GM19452 (cell line): ENCODE measurements around the gene MYOF.

Experiments used
- ATAC-seq: cut with Tn5 transposase; IDR thresholded peaks from one replicate; pipeline ENCODE4 v1.9.1; 2021; ENCODE audit not compliant: unreplicated experiment

Gene MYOF, protein sequence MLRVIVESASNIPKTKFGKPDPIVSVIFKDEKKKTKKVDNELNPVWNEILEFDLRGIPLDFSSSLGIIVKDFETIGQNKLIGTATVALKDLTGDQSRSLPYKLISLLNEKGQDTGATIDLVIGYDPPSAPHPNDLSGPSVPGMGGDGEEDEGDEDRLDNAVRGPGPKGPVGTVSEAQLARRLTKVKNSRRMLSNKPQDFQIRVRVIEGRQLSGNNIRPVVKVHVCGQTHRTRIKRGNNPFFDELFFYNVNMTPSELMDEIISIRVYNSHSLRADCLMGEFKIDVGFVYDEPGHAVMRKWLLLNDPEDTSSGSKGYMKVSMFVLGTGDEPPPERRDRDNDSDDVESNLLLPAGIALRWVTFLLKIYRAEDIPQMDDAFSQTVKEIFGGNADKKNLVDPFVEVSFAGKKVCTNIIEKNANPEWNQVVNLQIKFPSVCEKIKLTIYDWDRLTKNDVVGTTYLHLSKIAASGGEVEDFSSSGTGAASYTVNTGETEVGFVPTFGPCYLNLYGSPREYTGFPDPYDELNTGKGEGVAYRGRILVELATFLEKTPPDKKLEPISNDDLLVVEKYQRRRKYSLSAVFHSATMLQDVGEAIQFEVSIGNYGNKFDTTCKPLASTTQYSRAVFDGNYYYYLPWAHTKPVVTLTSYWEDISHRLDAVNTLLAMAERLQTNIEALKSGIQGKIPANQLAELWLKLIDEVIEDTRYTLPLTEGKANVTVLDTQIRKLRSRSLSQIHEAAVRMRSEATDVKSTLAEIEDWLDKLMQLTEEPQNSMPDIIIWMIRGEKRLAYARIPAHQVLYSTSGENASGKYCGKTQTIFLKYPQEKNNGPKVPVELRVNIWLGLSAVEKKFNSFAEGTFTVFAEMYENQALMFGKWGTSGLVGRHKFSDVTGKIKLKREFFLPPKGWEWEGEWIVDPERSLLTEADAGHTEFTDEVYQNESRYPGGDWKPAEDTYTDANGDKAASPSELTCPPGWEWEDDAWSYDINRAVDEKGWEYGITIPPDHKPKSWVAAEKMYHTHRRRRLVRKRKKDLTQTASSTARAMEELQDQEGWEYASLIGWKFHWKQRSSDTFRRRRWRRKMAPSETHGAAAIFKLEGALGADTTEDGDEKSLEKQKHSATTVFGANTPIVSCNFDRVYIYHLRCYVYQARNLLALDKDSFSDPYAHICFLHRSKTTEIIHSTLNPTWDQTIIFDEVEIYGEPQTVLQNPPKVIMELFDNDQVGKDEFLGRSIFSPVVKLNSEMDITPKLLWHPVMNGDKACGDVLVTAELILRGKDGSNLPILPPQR (N-terminal part only)

DNA sequence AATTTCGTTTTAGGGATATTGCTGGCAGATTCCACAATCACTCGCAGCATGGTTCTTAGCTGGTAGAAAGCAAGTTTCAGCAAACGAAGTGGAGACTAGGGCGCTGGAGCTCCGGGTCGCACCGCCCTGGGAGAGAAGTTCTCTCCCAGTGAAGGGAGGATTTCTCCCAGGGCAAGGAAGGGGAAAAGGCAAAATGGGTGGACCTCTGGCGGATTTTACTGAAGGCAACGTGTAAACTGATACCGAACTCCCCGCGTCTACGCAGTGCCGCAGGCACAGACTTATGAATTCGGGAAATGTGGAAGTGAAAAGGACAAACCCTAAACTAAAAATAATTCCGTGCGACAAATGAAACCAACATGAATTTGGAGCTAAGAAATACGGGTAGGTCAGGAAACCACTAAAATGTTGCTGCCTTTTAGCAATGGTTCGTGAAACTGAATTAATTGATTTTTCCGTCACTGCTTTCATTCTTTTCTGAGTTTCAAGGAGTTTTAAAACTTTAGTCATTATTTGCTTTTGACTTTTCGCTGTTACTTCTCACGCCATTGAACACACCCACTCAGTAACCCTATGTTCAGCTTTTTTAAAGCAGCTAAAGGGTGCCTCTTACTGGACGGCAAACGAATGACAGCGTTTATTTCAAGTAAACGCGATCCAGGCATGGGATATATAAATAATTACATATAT lies at the start of gene MYOF:
Gene MYOF (minus strand): TSS at position 190 of the 690 bp plus-strand sequence. CDS start 140 bp downstream, at position 50.
- ATAC-seq: peak; percentile 66

DNA sequence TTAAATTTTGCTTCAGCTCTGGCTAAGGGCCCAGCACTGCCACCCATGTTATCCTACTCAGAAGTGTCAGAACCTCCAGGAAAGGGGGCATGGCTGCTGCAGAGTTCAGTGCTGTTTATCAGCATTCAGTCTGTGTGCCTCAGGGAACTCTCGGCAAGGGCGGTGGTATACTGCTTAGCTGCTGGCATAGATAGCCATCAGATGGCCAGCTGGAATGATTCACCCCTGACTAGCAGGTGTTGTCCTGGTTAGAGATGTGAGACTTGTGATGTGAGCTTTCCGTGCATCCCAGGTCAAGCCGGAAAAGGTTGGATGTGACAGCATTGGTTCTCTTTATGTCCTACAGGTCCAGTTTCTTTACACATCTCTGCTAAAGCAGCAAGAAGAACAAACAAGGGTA lies 36.4 kb upstream of the MYOF start:
- ATAC-seq: no peak

GRCh38 chr10:93516006-93516380 lies 33.9 kb upstream of the MYOF start:
- no peak for ATAC-seq

GRCh38 chr10:93515071-93516005 lies 33.2 kb upstream of the MYOF start:
- ATAC-seq: no peak

- ATAC-seq: no peak
These were observed 32.4 kb upstream of the MYOF start for GRCh38 chr10:93514521-93514920.

DNA sequence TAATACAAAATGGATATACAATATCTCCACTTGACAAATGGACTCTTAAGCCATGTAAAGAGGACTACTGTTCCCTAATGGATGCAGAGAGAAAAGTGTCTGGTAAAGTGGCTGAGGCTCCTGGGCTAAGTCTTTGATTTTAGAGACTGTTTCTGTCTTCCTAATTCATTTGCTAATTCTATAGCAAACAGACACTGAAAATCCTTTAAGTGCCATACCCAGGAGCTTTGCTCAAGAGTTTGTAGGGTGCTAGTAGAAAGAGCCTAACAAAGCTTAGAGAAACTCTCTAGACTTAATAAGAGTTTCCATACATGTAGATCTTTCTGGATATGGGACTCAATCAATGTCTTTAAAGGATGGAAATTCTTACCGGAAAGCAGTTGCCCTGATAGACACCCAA lies 31.0 kb upstream of the MYOF start:
- ATAC-seq: no peak

DNA sequence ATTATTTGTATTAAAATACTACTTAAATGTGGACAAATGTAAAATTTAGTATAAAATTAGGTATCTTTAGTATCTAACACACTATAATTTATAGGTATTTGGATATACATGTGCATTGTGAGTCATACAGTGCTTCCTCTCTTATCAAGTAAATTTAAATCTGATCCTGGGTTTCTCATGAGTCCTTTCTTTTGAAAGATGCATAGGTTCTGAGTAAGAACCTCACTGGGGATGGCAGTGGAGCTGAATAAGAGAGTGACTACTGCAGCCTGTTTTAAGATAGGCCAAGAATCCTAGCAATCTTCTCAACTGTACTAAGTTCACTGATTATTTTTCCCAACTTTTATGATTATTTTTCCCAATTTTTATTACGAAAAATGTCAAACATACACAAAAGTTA lies 30.4 kb upstream of the MYOF start:
- ATAC-seq: no peak

DNA sequence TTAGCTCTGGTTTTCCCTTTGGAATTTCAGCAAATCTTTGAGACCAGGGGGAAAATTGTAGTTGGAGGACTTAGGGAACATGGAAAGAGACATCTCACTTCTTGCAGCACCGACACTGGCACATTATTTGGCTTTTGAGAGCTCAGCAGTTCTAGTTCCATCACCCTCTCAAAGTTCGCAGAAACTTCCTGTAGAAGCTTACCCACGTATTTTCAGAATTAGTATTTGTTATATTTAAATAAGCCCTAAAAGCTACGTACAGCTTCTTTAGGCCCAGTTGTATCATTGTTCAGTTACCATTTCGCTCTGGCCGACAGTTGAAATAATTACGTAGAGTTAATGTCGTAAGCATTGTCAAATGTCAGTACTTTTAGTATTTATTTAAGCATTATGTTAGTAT lies 27.7 kb upstream of the MYOF start:
- ATAC-seq: no peak

GRCh38 chr10:93505075-93505474 lies 22.9 kb upstream of the MYOF start:
- ATAC-seq: no peak

GRCh38 chr10:93503075-93503474 lies 20.9 kb upstream of the MYOF start:
- ATAC-seq: peak; percentile 62

GRCh38 chr10:93501650-93502049 lies 19.5 kb upstream of the MYOF start:
- ATAC-seq: no peak

DNA sequence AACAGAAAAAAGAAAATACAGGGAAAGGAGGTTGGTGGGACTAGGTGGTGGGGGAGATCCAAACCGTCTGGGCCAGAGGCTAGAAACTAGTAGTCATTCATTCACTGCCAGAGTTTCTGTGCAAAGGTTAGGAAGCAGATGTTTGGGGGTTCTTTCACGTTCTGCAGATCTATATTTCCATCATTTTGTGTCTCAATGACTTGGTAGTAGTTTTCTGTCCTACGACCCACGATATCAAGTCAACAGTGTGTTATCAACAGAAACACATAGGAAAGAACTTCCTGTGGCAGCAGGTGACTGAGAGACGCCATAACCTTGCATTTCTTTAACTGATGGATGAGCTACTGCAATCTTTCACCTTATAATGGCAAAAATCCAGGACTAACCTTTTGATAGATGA lies 16.0 kb upstream of the MYOF start:
- ATAC-seq: no peak

DNA sequence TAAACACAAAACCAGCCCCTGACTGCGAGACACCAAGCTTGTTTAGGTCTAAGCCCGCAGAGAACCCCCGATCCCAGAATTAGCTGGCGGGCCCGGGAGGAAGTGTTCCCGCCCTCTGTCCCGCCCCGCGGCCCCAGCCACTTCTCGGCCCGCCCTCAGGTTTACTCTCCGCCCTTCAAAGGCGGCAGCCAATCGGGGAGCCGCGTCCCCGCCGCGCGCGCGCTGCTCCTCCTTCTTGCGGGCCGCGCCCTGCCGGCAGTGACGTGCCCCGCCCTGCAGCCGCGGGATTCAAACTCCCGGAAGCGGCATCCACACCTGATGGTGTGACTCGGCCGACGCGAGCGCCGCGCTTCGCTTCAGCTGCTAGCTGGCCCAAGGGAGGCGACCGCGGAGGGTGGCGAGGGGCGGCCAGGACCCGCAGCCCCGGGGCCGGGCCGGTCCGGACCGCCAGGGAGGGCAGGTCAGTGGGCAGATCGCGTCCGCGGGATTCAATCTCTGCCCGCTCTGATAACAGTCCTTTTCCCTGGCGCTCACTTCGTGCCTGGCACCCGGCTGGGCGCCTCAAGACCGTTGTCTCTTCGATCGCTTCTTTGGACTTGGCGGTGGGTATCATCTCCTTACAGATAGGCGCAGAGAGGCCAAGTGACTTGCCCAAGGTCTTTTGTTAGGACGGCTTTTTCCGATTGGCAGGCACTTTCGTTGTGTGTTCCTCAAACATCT lies 14.3 kb upstream of the MYOF start, which contains the start of gene CEP55:
Gene CEP55 (plus strand): TSS at position 291 of the 720 bp plus-strand sequence. CDS start 3,440 bp downstream, outside the sequence.
- ATAC-seq: peak; percentile 99

- ATAC-seq: peak; percentile 17
These were observed 13.7 kb upstream of the MYOF start for GRCh38 chr10:93495654-93496321.

DNA sequence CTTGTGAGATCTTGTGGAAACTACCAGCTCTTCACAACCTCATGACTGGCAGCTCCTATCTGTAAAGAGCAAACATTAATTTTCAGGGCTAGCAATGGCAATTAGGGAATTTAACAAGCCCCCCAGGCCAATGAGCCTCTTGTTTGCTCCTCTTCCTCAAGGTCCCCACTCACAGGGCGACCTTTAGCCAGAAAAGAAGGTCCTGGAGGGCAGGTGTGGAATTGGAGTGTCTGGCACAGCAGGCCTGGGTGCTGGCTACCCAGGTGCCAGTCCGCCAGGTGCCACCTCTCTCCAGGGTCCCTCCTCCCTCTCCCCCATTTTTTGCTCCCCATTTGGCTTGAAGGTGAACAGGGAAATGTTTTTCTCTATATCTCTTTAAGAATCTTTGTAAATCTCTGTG lies 12.4 kb upstream of the MYOF start:
- no peak for ATAC-seq

GRCh38 chr10:93493162-93493561 lies 11.0 kb upstream of the MYOF start:
- ATAC-seq: no peak

DNA sequence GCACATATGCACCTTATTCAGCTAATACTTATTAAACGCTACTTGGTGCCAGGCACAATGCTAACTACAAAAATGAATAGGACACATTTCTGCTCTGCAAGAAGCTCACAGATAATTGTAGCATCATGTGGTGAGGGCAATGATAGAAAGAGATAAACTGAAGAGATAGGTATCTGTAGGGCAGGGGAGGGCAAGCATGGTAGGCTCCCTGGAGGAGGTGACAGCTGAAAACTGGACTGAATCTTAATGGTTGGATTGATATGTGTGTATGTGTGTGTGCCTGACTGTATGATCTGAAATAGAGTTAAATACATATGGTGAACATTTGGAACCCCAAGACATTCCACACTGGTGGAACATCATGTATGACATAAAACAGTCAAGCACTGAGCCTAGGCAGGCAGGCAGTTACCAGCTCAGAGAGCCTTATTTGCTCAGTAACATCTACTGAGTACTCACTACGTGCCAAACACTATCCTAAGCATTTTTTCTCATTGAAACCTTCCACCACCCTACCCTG lies 9.5 kb upstream of the MYOF start:
- no peak for ATAC-seq

GRCh38 chr10:93488956-93489528 lies 6.9 kb upstream of the MYOF start:
- no peak for ATAC-seq
